H1 (cell line): Measurements from ENCODE around the gene GAB2. TPM values are rescaled to one million over a fixed set of nuclear protein-coding genes. Genes with fewer than 3 reads are reported as not detected.

ENCODE experiments used
- CTCF ChIA-PET: fragments of 300-600 bp; sonication (Branson Sonifier 250); formaldehyde crosslinking; loops from one replicate; lab custom pipeline; 2021; ENCODE audit not compliant: partially characterized antibody; lab: Charles Lee
- POLR2A ChIA-PET: fragments of 300-600 bp; sonication (Branson Sonifier 250); formaldehyde crosslinking; loops from one replicate; lab custom pipeline; 2021; ENCODE audit warnings: inconsistent platforms; ENCODE audit not compliant: partially characterized antibody; lab: Charles Lee
- DNase-seq, 2 experiments: peaks; one replicate each; pipeline versions ENCODE4 v3.0.0 to v3.0.0-alpha.2; 2010 to 2022; ENCODE audit warnings: low spot score in 2 of 2, low read depth in 1 of 2, mixed read lengths in 1 of 2
- FAIRE-seq: peaks from 2 replicates; lab custom pipeline; 2011; peaks lifted over from hg19 to GRCh38; lab: Jason Lieb, UNC
- H2AFZ ChIP-seq: 2 replicates; pipeline ENCODE4 v1.8.1; 2012; ENCODE audit warnings: low read length, inconsistent platforms
- H2AK5ac ChIP-seq: 2 replicates; pipeline ENCODE4 v1.6.1; 2013; ENCODE audit warnings: low read depth, low read length
- H2BK120ac ChIP-seq: replicated peaks from 2 replicates; pipeline ENCODE3; 2013; ENCODE audit warnings: low read depth, low read length, inconsistent platforms
- H2BK12ac ChIP-seq: 2 replicates; pipeline ENCODE4 v1.6.1; 2013; ENCODE audit warnings: low read depth, low read length
- H2BK15ac ChIP-seq: 2 replicates; pipeline ENCODE4 v1.6.1; 2013; ENCODE audit warnings: low read length
- H2BK20ac ChIP-seq: 2 replicates; pipeline ENCODE4 v1.6.1; 2013; ENCODE audit warnings: low read length
- H2BK5ac ChIP-seq: 2 replicates; pipeline ENCODE4 v1.6.1; 2013; ENCODE audit warnings: low read depth, low read length
- H3K14ac ChIP-seq: 2 replicates; pipeline ENCODE4 v1.6.1; 2013; ENCODE audit warnings: inconsistent platforms; ENCODE audit not compliant: insufficient read length
- H3K18ac ChIP-seq: 2 replicates; pipeline ENCODE4 v1.6.1; 2013; ENCODE audit warnings: low read length; ENCODE audit errors: extremely low read depth
- H3K23ac ChIP-seq: 2 replicates; pipeline ENCODE4 v1.6.1; 2013; ENCODE audit warnings: inconsistent platforms; ENCODE audit not compliant: insufficient read length
- H3K23me2 ChIP-seq: 2 replicates; pipeline ENCODE4 v1.6.1; 2013; ENCODE audit warnings: low read depth, low read length
- H3K27ac ChIP-seq: 2 replicates; pipeline ENCODE4 v1.6.1; 2011; ENCODE audit warnings: low read depth, low read length, inconsistent platforms
- H3K27me3 ChIP-seq, 4 experiments: replicated peaks in 1 of 4; 1 replicate in 1 of 4; 2 replicates in 3 of 4; pipeline versions ENCODE4 v1.6.1 to v1.8.1; 2011 to 2013; ENCODE audit warnings: low read length in 3 of 4, mild to moderate bottlenecking in 3 of 4, inconsistent platforms in 2 of 4, mixed read lengths in 2 of 4, moderate library complexity in 1 of 4; ENCODE audit not compliant: control insufficient read depth in 3 of 4, insufficient read depth in 3 of 4; ENCODE audit errors: extremely low read depth in 1 of 4
- H3K36me3 ChIP-seq, 4 experiments: 2 replicates each; pipeline versions ENCODE4 v1.6.1 to v1.8.1; 2011 to 2013; ENCODE audit warnings: mild to moderate bottlenecking in 4 of 4, low read length in 3 of 4, moderate library complexity in 2 of 4, control low read depth in 1 of 4, inconsistent platforms in 1 of 4; ENCODE audit not compliant: insufficient read depth in 4 of 4, control insufficient read depth in 2 of 4
- H3K4ac ChIP-seq: replicated peaks from 2 replicates; pipeline ENCODE3; 2013; ENCODE audit warnings: low read length, low read depth, mixed read lengths, inconsistent platforms; ENCODE audit not compliant: insufficient read length
- H3K4me1 ChIP-seq, 4 experiments: replicated peaks in 1 of 4; 1 replicate in 1 of 4; 2 replicates in 3 of 4; pipeline versions ENCODE4 v1.6.1 to v1.8.1; 2011 to 2013; ENCODE audit warnings: low read length in 3 of 4, inconsistent platforms in 2 of 4, mixed read lengths in 1 of 4; ENCODE audit not compliant: insufficient read depth in 4 of 4, control insufficient read depth in 3 of 4
- H3K4me2 ChIP-seq, 2 experiments: 2 replicates each; pipeline versions ENCODE4 v1.6.1 to v1.8.1; 2011 to 2013; ENCODE audit warnings: low read depth in 2 of 2, low read length in 2 of 2, control low read depth in 1 of 2, inconsistent platforms in 1 of 2, mild to moderate bottlenecking in 1 of 2; ENCODE audit not compliant: insufficient read depth in 1 of 2
- H3K4me3 ChIP-seq, 4 experiments: fragments of 200-600, 300-600 bp in 1 of 4; sonication (generic), shearing (Covaris generic), sonication (Bioruptor Twin) in 1 of 4; 2 replicates each; pipeline versions ENCODE4 v1.5.1 to v1.8.1; 2011 to 2016; ENCODE audit warnings: low read length in 4 of 4, low read depth in 3 of 4, control low read depth in 2 of 4, inconsistent platforms in 2 of 4, mild to moderate bottlenecking in 2 of 4, mixed read lengths in 1 of 4, moderate library complexity in 1 of 4; ENCODE audit not compliant: insufficient read depth in 2 of 4; ENCODE audit errors: extremely low read depth in 1 of 4
- H3K56ac ChIP-seq: replicated peaks from 2 replicates; pipeline ENCODE3; 2013; ENCODE audit warnings: low read depth, mild to moderate bottlenecking, mixed read lengths, low read length, inconsistent platforms; ENCODE audit not compliant: insufficient read length
- H3K79me1 ChIP-seq: 2 replicates; pipeline ENCODE4 v1.6.1; 2013; ENCODE audit warnings: low read depth, low read length, control low read depth
- H3K79me2 ChIP-seq, 2 experiments: 2 replicates each; pipeline versions ENCODE4 v1.6.1 to v1.8.1; 2012 to 2013; ENCODE audit warnings: low read length in 2 of 2, mild to moderate bottlenecking in 2 of 2, inconsistent platforms in 1 of 2; ENCODE audit not compliant: insufficient read depth in 2 of 2, control insufficient read depth in 1 of 2
- H3K9ac ChIP-seq, 4 experiments: replicated peaks in 1 of 4; 1 replicate in 1 of 4; 2 replicates in 3 of 4; pipeline versions ENCODE4 v1.6.1 to v1.8.1; 2011 to 2013; ENCODE audit warnings: low read depth in 3 of 4, low read length in 3 of 4, control low read depth in 2 of 4, mild to moderate bottlenecking in 2 of 4, moderate library complexity in 2 of 4, inconsistent platforms in 1 of 4; ENCODE audit errors: extremely low read depth in 1 of 4
- H3K9me3 ChIP-seq, 2 experiments: 2 replicates each; pipeline versions ENCODE4 v1.6.1 to v1.8.1; 2012 to 2013; ENCODE audit warnings: mild to moderate bottlenecking in 2 of 2, moderate library complexity in 2 of 2, control low read depth in 1 of 2, inconsistent platforms in 1 of 2, low read depth in 1 of 2, low read length in 1 of 2, mixed read lengths in 1 of 2; ENCODE audit not compliant: insufficient read depth in 2 of 2
- H4K20me1 ChIP-seq, 2 experiments: replicated peaks in 1 of 2; 2 replicates each; pipeline versions ENCODE3 to v1.8.1; 2011 to 2013; ENCODE audit warnings: inconsistent platforms in 2 of 2, low read length in 2 of 2, mild to moderate bottlenecking in 1 of 2; ENCODE audit not compliant: insufficient read depth in 2 of 2, control insufficient read depth in 1 of 2
- H4K5ac ChIP-seq: 2 replicates; pipeline ENCODE4 v1.6.1; 2013; ENCODE audit warnings: low read length, low read depth, mixed read lengths, inconsistent platforms; ENCODE audit not compliant: insufficient read length
- H4K8ac ChIP-seq: 2 replicates; pipeline ENCODE4 v1.8.0; 2013; ENCODE audit warnings: mild to moderate bottlenecking, moderate library complexity, low read length, inconsistent platforms; ENCODE audit not compliant: insufficient read depth; ENCODE audit errors: extremely low read depth
- H4K91ac ChIP-seq: replicated peaks from 2 replicates; pipeline ENCODE3; 2013; ENCODE audit warnings: low read length, mixed read lengths, inconsistent platforms; ENCODE audit not compliant: insufficient read length
- BACH1 ChIP-seq: IDR thresholded peaks from 2 replicates; pipeline ENCODE4 v1.6.1; 2012; ENCODE audit warnings: low read length, improper control_type of control experiment
- RFX5 ChIP-seq: IDR thresholded peaks from 2 replicates; pipeline ENCODE4 v1.6.1; 2011; ENCODE audit warnings: low read depth, low read length, improper control_type of control experiment, borderline replicate concordance
- WGBS, 2 experiments: shearing (Covaris generic) in 1 of 2; methylation state at CpG; one replicate each; pipeline versions ENCODE4 v1.1.6 to v1.1.7; 2013 to 2015; ENCODE audit warnings: low lambda C conversion rate in 2 of 2, mixed read lengths in 2 of 2, inconsistent platforms in 1 of 2, low coverage in 1 of 2, missing lambda C conversion rate in 1 of 2; ENCODE audit not compliant: insufficient replicate concordance in 2 of 2, insufficient coverage in 1 of 2, insufficient read length in 1 of 2; ENCODE audit errors: extremely low coverage in 1 of 2, missing lambda C conversion rate in 1 of 2; 5-methylcytosine and 5-hydroxymethylcytosine counted together
- polyA plus RNA-seq, 7 experiments: library from polyadenylated mRNA; depleted of rRNA in 3 of 7; stranded (reverse) in 5 of 7; unstranded in 2 of 7; fragments of >200 nt in 5 of 7; fragments of 200-250 nt in 2 of 7; gene quantifications; 1 replicate in 5 of 7; 2 replicates in 1 of 7; 4 replicates in 1 of 7; pipeline versions ENCODE4 v1.2.1 to v1.2.3, GENCODE V29; 2011 to 2013; ENCODE audit warnings: missing spikeins in 2 of 7, mixed read lengths in 2 of 7
- total RNA-seq: library from RNA; stranded (reverse); fragmentation: NEBNext Ultra II Directional; extraction: Animal tissue kit (Norgen Biotek cat#: 25700); gene quantifications from 2 replicates; pipeline ENCODE4 v1.2.1, GENCODE V29; 2021

Gene GAB2
- total and polyA plus RNA-seq, 2 of the 8 experiments (the other 6 are each of a cell fraction or from before 2014, with no cell fraction given): 6.3 to 14.0 TPM

GRCh38 chr11:78203184-78203583 is 214.4 kb downstream of the GAB2 start:
- Histone ChIP-seq H2BK5ac (no peak overlapping the region; the same call in 1 of the 2 replicates), H4K91ac (no peak overlapping the region), H3K27ac (no peak overlapping the region), H3K4ac (no peak overlapping the region), H2BK12ac (no peak overlapping the region), H2BK20ac (no peak overlapping the region), H2AFZ (no peak overlapping the region), H3K4me2 (no peak overlapping the region), H3K9ac (no peak overlapping the region), H3K36me3 (no peaks in the 10 kb centered on the region; a peak in 1 of 8 replicates), H4K8ac (no peak overlapping the region), H3K14ac (no peak overlapping the region), H3K27me3 (no peaks in the 10 kb centered on the region), H3K4me1 (no peaks in the 10 kb centered on the region; a peak in 1 of 7 replicates), H2BK15ac (no peak overlapping the region), H3K18ac (no peak overlapping the region), H2AK5ac (no peak overlapping the region), H3K9me3 (no peaks in the 10 kb centered on the region), H3K56ac (no peak overlapping the region), H3K79me1 (no peaks in the 10 kb centered on the region), H3K23ac (no peak overlapping the region), H2BK120ac (no peak overlapping the region), H3K23me2 (no peaks in the 10 kb centered on the region), H4K20me1 (peaks cover 0 to 4% of the 10 kb centered on the region in 2 experiments), H3K4me3 (no peak overlapping the region), H4K5ac (no peak overlapping the region), H3K79me2 (no peaks in the 10 kb centered on the region)
- POLR2A ChIA-PET: interaction anchor here (0.6 to 1.0 kb wide), 3 partner anchors 12 to 89 kb away, joined by 3 read pairs; partner anchors contain the start of gene ALG8
- FAIRE-seq (no peak), DNase-seq (no peak)
- CTCF ChIA-PET: no interaction called here
- TF ChIP-seq RFX5 (no peak), BACH1 (no peak)
- WGBS, 2 experiments: 98% methylated on average over 10 of the region's 10 CpGs; no CpG with 5 or more reads in 1 of the 2 experiments
